ENCODE results near the gene EXOC6B. TPM values are rescaled to one million over a fixed set of nuclear protein-coding genes. Genes with fewer than 3 reads are reported as not detected.

EXOC6B gene
- polyA plus RNA-seq, 2 of the 4 experiments (the other 2 are of a cell fraction), result 15.5 to 24.7 TPM

DNA sequence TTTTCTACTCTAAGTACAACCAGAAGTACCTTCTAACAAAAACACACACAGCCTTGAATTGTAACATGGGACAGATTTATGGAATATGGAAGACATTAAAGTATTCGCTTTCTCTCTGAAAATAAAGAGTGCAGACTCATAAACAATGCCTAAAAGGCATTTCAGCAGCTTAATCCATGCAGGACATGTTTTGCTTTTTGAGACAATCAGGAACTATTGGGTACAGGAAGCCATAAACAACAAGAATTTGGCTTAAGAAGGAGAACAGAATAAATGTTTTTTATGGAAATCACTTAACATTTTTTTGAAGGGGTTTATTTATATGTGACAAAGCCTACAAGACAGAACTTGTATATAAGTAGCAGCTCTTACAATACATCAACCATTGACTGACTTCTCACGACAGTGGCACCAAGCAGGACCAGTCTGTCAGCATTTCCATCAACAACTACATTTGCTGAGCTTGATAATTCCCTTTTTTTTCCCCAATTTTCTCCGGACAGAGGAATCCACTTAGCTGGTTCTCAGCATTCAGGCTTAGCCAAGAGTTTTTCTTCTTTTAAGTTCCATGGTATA lies 140.1 kb downstream of the EXOC6B start (continued):
- TF ChIP-seq, protein P1, sequence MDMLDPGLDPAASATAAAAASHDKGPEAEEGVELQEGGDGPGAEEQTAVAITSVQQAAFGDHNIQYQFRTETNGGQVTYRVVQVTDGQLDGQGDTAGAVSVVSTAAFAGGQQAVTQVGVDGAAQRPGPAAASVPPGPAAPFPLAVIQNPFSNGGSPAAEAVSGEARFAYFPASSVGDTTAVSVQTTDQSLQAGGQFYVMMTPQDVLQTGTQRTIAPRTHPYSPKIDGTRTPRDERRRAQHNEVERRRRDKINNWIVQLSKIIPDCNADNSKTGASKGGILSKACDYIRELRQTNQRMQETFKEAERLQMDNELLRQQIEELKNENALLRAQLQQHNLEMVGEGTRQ (IDR thresholded peaks at IDR 0.05), result no peak
- no peak for TF ChIP-seq FOXS1 (CRISPR knock-in tag; IDR thresholded peaks at IDR 0.05)
- TF ChIP-seq, protein P2, sequence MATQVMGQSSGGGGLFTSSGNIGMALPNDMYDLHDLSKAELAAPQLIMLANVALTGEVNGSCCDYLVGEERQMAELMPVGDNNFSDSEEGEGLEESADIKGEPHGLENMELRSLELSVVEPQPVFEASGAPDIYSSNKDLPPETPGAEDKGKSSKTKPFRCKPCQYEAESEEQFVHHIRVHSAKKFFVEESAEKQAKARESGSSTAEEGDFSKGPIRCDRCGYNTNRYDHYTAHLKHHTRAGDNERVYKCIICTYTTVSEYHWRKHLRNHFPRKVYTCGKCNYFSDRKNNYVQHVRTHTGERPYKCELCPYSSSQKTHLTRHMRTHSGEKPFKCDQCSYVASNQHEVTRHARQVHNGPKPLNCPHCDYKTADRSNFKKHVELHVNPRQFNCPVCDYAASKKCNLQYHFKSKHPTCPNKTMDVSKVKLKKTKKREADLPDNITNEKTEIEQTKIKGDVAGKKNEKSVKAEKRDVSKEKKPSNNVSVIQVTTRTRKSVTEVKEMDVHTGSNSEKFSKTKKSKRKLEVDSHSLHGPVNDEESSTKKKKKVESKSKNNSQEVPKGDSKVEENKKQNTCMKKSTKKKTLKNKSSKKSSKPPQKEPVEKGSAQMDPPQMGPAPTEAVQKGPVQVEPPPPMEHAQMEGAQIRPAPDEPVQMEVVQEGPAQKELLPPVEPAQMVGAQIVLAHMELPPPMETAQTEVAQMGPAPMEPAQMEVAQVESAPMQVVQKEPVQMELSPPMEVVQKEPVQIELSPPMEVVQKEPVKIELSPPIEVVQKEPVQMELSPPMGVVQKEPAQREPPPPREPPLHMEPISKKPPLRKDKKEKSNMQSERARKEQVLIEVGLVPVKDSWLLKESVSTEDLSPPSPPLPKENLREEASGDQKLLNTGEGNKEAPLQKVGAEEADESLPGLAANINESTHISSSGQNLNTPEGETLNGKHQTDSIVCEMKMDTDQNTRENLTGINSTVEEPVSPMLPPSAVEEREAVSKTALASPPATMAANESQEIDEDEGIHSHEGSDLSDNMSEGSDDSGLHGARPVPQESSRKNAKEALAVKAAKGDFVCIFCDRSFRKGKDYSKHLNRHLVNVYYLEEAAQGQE (IDR thresholded peaks at IDR 0.05), result no peak

DNA sequence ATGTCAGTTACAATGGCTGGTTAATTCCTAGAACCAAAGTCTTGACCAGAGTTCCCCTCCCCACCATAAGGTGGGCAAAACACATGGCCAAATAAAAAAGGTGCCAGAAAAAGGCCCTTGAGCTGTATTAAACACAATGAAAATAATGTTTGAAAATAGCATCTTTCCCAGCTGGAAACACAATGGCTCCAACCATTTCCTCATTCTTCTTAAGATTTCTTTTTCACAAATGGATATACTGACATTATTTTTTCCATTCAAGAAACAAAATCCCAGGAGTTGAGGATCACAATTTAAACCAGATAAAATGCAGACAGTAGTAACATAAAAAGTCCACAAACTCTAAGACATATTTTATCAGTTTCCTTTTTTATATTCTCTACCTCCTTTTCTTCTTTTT lies 143.8 kb downstream of the EXOC6B start:
- FAIRE-seq (no peak), DNase-seq (ENCODE audit: low read depth in 1 of 2, low spot score in 1 of 2) (no peak), ATAC-seq (no peak)
- Histone ChIP-seq H3K4me1 (peaks cover 28% of the 10 kb centered on the region), H3K9me3 (no peaks in the 10 kb centered on the region), H3K4me2 (no peak overlapping the region), H3K27ac (no peak overlapping the region), H3K4me3 (no peak overlapping the region)
- TF ChIP-seq HEYL (CRISPR knock-in tag; IDR thresholded peaks at IDR 0.05), result no peak
- TF ChIP-seq NPAS2 (CRISPR knock-in tag; IDR thresholded peaks at IDR 0.05; ENCODE audit: borderline replicate concordance), result no peak
- TF ChIP-seq, protein P3, sequence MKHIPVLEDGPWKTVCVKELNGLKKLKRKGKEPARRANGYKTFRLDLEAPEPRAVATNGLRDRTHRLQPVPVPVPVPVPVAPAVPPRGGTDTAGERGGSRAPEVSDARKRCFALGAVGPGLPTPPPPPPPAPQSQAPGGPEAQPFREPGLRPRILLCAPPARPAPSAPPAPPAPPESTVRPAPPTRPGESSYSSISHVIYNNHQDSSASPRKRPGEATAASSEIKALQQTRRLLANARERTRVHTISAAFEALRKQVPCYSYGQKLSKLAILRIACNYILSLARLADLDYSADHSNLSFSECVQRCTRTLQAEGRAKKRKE (CRISPR knock-in tag; IDR thresholded peaks at IDR 0.05; ENCODE audit: low read depth), result no peak
- no peak for TF ChIP-seq NR3C1 (IDR thresholded peaks at IDR 0.05)
- TF ChIP-seq, protein P4, sequence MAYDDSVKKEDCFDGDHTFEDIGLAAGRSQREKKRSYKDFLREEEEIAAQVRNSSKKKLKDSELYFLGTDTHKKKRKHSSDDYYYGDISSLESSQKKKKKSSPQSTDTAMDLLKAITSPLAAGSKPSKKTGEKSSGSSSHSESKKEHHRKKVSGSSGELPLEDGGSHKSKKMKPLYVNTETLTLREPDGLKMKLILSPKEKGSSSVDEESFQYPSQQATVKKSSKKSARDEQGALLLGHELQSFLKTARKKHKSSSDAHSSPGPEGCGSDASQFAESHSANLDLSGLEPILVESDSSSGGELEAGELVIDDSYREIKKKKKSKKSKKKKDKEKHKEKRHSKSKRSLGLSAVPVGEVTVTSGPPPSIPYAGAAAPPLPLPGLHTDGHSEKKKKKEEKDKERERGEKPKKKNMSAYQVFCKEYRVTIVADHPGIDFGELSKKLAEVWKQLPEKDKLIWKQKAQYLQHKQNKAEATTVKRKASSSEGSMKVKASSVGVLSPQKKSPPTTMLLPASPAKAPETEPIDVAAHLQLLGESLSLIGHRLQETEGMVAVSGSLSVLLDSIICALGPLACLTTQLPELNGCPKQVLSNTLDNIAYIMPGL (CRISPR knock-in tag; IDR thresholded peaks at IDR 0.05; ENCODE audit: borderline replicate concordance), result no peak
- TF ChIP-seq ZC3H11A (IDR thresholded peaks at IDR 0.05), result no peak
- no peak for TF ChIP-seq FOSB (CRISPR knock-in tag; IDR thresholded peaks at IDR 0.05)
- no peak for TF ChIP-seq FOSL2 (IDR thresholded peaks at IDR 0.05)
- no peak for TF ChIP-seq FOSL2 (CRISPR knock-in tag; IDR thresholded peaks at IDR 0.05)
- TF ChIP-seq ESRRA (IDR thresholded peaks at IDR 0.05; ENCODE audit: borderline replicate concordance, low read length), result no peak
- TF ChIP-seq SMC3 (IDR thresholded peaks at IDR 0.05), result no peak
- no peak for TF ChIP-seq RNF2 (IDR thresholded peaks at IDR 0.05; ENCODE audit: borderline replicate concordance, low read depth)
- TF ChIP-seq, protein P5, sequence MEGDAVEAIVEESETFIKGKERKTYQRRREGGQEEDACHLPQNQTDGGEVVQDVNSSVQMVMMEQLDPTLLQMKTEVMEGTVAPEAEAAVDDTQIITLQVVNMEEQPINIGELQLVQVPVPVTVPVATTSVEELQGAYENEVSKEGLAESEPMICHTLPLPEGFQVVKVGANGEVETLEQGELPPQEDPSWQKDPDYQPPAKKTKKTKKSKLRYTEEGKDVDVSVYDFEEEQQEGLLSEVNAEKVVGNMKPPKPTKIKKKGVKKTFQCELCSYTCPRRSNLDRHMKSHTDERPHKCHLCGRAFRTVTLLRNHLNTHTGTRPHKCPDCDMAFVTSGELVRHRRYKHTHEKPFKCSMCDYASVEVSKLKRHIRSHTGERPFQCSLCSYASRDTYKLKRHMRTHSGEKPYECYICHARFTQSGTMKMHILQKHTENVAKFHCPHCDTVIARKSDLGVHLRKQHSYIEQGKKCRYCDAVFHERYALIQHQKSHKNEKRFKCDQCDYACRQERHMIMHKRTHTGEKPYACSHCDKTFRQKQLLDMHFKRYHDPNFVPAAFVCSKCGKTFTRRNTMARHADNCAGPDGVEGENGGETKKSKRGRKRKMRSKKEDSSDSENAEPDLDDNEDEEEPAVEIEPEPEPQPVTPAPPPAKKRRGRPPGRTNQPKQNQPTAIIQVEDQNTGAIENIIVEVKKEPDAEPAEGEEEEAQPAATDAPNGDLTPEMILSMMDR (IDR thresholded peaks at IDR 0.05), result no peak
- TF ChIP-seq GATA3 (IDR thresholded peaks at IDR 0.05; ENCODE audit: borderline replicate concordance), result no peak
- no peak for TF ChIP-seq CHD2 (IDR thresholded peaks at IDR 0.05; ENCODE audit: low read length, partially characterized antibody)
- CTCF ChIA-PET, result interaction anchor here (1.0 kb wide), 1 partner anchor 50 kb away, joined by 4 read pairs; no protein-coding TSS in a partner anchor
- POLR2A ChIA-PET, result no interaction called here
